GM18867 (cell line): ENCODE results near the gene CNN1.

ENCODE experiments used
- ATAC-seq: cut with Tn5 transposase; IDR thresholded peaks from one replicate; pipeline ENCODE4 v1.9.1; 2021; ENCODE audit warnings: mild to moderate bottlenecking, moderate library complexity; ENCODE audit not compliant: unreplicated experiment

The CNN1 gene

DNA sequence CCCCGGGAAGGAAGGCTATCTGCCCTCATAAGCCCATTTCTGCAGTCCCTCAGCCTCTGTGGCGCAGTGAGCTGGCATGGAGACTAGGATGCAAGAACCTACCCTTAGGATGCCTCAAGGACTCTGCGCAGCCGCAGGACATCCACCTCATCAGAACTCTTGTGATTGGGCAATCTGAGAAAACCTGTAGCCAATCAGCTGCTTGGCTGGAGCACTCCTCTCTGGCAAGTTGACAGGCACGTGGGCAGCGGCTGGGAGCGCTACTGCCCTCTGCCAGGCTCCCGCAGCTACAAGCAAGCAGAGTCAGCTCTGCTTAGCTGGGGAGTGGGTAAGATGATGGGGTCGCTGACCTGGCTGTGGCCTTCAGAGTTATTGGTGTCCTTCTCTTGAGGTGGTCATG is 8.2 kb upstream of the CNN1 start:
- ATAC-seq = no peak

GRCh38 chr19:11534538-11534937 is 4.1 kb upstream of the CNN1 start:
- no peak for ATAC-seq

DNA sequence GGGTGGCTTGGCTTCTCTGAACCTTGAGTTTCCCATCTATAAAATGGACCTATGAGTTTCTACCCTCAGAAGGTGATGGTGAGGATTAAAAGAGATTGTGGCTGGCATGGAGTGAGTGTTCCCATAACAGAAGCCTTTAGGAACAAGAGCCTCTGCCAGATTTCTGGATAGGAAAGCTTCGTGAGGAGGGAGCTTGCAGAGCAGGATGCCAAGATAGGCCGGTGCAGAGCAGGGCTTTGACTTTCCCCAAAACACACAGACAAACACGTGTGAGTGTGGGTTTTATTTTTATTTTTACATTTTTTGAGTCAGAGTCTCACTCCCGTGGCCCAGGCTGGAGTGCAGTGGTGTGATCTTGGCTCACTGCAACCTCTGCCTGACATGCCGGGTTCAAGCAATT is 3.7 kb upstream of the CNN1 start:
- ATAC-seq = no peak

DNA sequence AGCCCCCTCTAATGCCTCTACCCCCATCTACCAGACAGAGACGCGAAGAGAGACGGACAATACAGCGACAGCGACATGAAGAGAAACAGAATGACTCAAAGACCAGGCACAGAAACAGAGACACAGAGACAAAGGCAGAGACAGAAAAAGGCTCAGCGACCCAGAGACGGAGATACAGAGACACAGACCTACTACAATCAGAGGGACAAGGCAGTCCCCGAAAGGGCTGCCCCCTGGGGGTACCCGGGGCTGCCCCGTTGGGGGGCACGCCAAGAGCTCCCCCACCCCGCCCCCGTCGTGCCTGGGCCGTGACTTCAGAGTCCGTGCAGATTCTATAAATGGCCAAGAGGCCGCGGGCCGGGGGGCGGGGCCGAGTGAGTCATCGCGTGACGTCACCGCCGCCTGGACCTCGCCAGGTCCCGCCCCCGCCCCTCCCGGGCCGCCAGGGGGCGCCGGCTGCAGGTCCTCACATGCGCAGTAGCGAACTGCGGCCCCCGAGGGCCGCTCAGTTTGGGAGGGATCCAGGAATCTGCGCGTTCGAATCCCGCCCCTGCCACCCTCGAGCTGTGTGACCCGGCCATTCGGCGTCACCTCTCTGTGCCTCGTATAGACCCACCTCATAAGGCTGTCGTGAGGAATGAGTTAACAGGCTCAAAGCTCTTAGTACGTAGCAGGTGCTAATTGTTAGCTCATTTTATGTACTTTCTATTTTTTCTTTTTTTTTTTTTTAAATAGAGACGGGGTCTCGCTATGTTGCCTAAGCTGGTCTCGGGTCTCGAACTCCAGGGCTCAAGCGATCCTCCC is 2.7 kb upstream of the CNN1 start:
- peak; percentile 63 for ATAC-seq

- no peak for ATAC-seq
These were observed 1.1 kb downstream of the CNN1 start for GRCh38 chr19:11539495-11540365.

GRCh38 chr19:11540645-11541044 is 2.0 kb downstream of the CNN1 start:
- no peak for ATAC-seq

DNA sequence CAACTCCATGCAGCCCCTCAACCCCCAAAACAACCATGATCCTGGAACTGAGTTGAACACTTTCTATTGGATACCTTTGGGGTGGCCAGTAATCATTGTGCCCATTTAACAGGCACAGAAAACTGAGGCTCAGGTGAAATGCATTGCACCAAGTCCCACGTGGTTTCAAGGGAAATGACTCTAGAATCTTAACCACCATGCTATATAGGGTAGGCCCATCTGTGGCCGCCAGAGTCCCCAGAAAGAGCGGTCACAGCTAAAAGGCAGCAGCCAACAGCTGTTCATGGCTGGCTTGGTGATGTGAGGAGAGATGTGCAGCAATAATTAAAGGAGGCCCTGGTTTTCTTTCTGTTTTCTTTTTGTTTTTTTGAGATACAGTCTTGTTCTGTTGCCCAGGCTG is 2.6 kb downstream of the CNN1 start:
- no peak for ATAC-seq

- no peak for ATAC-seq
These were observed 9.5 kb downstream of the CNN1 start for GRCh38 chr19:11547929-11548700.

DNA sequence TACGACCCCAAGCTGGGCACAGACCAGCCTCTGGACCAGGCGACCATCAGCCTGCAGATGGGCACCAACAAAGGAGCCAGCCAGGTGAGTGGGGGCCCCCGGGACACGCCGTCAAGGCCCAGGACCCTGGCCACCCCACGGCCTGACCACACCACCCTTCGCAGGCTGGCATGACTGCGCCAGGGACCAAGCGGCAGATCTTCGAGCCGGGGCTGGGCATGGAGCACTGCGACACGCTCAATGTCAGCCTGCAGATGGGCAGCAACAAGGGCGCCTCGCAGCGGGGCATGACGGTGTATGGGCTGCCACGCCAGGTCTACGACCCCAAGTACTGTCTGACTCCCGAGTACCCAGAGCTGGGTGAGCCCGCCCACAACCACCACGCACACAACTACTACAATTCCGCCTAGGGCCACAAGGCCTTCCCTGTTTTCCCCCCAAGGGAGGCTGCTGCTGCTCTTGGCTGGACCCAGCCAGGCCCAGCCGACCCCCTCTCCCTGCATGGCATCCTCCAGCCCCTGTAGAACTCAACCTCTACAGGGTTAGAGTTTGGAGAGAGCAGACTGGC is 10.8 kb downstream of the CNN1 start:
- no peak for ATAC-seq

- ATAC-seq = no peak
These were observed 11.6 kb downstream of the CNN1 start for GRCh38 chr19:11550265-11550664.

DNA sequence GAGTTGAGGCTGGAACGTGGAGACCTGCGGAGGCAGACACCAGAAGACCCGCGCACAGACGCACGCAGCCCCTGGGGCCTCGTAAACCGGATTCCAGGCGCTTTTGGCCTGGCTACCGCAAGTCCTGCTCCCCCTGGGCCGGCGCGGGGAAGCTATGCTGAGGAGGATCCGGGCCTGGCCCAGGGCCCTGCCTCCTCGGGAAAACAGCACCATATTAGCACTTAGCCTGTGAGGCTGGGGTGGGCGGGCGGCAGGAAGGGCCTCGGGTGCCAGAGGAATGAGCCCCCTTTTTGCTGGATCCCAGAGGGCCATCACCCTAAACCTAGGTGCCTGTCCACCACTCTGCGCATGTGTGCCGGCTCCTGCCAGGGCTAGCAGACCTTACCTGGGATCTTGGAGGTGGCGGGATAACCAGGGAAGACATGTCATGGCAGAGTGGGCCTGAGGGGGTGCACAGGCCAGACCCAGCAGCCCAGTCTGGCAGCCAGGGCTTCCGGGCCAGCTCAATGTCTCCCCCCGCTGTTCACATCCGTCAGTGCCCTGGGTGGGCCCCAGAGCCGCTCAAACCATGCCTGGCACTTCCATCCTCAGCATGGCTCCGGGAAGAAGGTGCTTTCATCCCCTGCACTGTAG is 13.1 kb downstream of the CNN1 start:
- ATAC-seq = no peak

GRCh38 chr19:11552666-11553372 is 14.2 kb downstream of the CNN1 start:
- ATAC-seq = no peak

- no peak for ATAC-seq
These were observed 15.5 kb downstream of the CNN1 start for GRCh38 chr19:11554160-11554559.

- no peak for ATAC-seq
These were observed 16.6 kb downstream of the CNN1 start for GRCh38 chr19:11555246-11555645.

GRCh38 chr19:11556634-11557420 is 18.2 kb downstream of the CNN1 start:
- ATAC-seq = no peak

DNA sequence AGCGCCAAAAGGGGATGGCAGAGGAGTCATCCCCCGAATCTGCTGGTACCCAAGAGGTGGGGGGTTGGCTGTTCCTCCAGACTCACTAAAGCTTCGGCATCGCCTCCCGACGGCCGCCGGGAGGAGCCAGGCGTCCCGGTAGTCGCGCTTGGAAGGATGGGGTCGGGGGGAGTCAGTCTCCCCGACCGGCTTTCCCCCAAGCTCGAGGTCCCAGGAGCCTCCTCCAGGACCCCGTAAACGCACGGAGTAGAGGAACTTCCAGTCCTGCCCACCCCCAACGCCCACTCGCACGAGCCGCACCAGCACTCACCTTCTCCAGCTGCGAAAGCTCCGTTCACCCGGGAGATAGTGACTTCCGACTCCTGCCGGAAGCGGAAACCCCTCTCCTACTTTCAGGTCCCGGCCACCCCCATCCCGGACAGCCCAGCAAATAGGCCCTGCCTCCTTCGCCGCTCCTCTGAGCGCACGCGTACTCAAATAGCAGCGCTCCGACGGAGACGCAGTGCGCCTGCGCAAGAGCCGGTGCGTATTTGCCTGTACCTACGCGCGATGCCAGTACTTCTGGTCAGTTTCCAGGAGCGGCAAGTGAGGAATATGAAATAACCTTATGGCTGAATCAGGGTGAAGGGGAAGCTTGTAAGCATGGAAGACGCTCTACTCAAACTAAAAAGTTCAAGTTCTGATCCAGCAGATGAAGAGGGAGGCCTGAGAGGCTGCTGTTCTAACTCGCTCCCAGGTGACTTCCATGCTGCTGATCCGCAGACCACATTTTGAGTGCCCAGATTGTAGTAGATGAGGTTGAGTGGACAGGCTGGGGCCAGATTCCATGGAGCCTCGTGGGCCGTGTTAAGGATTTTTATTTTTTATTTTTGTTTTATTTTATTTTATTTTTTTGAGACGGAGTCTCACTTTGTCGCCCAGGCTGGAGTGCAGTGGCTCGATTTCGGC is 20.5 kb downstream of the CNN1 start, which contains the start of gene ELOF1:
Gene ELOF1 (minus strand): TSS at position 350 of the 948 bp plus-strand sequence. CDS start 4,883 bp downstream, outside the sequence.
- peak; percentile 75 for ATAC-seq

- peak; percentile 41 for ATAC-seq
These were observed 21.9 kb downstream of the CNN1 start for GRCh38 chr19:11560404-11561051.
